Colonic mucosa (tissue), 4 donors: ENCODE data around the gene TMEM141. TPM values are rescaled to one million over a fixed set of nuclear protein-coding genes. Genes with fewer than 3 reads are reported as not detected.

Experiments used
- DNase-seq: peaks from one replicate; pipeline ENCODE4 v3.0.0-alpha.2; 2020
- H3K27ac ChIP-seq: fragments of 200-600 bp; one replicate; pipeline ENCODE4 v1.8.0; 2021
- H3K27me3 ChIP-seq: fragments of 200-600 bp; one replicate; pipeline ENCODE4 v1.8.0; 2021
- H3K36me3 ChIP-seq: fragments of 200-600 bp; one replicate; pipeline ENCODE4 v1.8.0; 2021
- H3K4me1 ChIP-seq: fragments of 200-600 bp; one replicate; pipeline ENCODE4 v1.8.0; 2021; ENCODE audit warnings: mild to moderate bottlenecking
- H3K4me3 ChIP-seq: fragments of 200-600 bp; one replicate; pipeline ENCODE4 v1.8.0; 2021
- H3K9ac ChIP-seq, 2 donors: one replicate each; pipeline ENCODE4 v1.7.0; 2013; ENCODE audit warnings: control low read depth in 2 of 2, low read depth in 2 of 2, low read length in 2 of 2
- H3K9me3 ChIP-seq: fragments of 200-600 bp; one replicate; pipeline ENCODE4 v1.8.0; 2021
- intact Hi-C: fragments of 100-400 bp; cut with DNase I; formaldehyde crosslinking; loops from one replicate; pipeline ENCODE4 v1.14.1; 2022
- total RNA-seq, 2 donors: library from RNA; stranded (reverse); fragmentation: NEBNext Ultra II Directional in 1 of 2; extraction: Animal tissue kit (Norgen Biotek cat#: 25700) in 1 of 2; gene quantifications; one replicate each; pipeline ENCODE4 v1.2.1, GENCODE V29; 2021
- TF ChIP-seq, protein P1 (sequence below): fragments of 200-600 bp; IDR thresholded peaks from one replicate; pipeline ENCODE4 v1.8.0; 2022; ENCODE audit warnings: antibody characterized with exemption, mild to moderate bottlenecking
- donor health status: healthy.
- donor health status: DM: no; HTN: no; CAD: no.
- donor health status: DM: no; HTN: no; CAD: no.

TMEM141 gene
- total RNA-seq, 2 donors from 2014 or later = 236 to 366 TPM

- Histone ChIP-seq H3K9ac (no peak overlapping the region), H3K9me3 (no peaks in the 10 kb centered on the region), H3K27me3 (no peaks in the 10 kb centered on the region), H3K4me3 (no peak overlapping the region), H3K4me1 (no peaks in the 10 kb centered on the region), H3K36me3 (peaks cover 13% of the 10 kb centered on the region), H3K27ac (no peak overlapping the region)
- TF ChIP-seq, protein P1, sequence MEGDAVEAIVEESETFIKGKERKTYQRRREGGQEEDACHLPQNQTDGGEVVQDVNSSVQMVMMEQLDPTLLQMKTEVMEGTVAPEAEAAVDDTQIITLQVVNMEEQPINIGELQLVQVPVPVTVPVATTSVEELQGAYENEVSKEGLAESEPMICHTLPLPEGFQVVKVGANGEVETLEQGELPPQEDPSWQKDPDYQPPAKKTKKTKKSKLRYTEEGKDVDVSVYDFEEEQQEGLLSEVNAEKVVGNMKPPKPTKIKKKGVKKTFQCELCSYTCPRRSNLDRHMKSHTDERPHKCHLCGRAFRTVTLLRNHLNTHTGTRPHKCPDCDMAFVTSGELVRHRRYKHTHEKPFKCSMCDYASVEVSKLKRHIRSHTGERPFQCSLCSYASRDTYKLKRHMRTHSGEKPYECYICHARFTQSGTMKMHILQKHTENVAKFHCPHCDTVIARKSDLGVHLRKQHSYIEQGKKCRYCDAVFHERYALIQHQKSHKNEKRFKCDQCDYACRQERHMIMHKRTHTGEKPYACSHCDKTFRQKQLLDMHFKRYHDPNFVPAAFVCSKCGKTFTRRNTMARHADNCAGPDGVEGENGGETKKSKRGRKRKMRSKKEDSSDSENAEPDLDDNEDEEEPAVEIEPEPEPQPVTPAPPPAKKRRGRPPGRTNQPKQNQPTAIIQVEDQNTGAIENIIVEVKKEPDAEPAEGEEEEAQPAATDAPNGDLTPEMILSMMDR = no peak
- DNase-seq = no peak
- intact Hi-C loops = no loop called here
These were observed 35.8 kb downstream of the TMEM141 start for GRCh38 chr9:136826703-136827582.

DNA sequence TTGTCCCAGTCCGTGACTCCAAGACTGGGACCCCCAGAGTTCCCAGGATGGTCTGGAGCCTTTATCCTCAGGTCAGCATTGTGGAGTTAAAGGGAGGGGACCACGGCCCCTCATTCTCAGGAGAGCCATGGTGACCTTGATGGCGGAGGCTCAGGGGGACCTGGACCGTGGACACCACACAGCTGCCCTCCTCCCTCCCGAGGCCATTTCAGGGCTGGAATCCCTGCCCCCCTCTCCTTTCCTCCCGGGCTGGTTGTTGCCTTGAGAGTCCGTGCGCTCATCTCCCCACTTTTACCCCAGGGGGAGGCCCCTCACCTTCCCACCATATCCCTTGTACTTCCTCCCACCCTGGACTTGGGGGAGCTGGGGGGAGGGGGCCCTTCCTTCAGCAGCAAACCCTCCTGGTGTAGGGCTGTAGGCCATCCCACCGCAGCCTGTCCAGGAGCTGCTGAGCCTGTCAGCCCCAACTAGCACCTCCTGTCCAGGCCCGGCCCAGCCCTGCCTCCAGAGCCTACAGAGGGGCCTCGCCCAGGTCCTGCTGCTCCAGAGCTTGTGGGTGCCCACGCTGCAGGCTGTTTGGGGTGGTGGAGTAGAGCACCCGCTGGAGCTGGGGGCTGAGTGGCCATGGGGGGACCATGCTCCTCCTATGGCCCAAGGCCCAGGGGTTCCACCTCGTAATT, 36.8 kb downstream of the TMEM141 start:
- H3K36me3 ChIP-seq = peaks cover 20% of the 10 kb centered on the region
- H3K27me3 ChIP-seq = no peaks in the 10 kb centered on the region
- intact Hi-C loops = no loop called here
- TF ChIP-seq, protein P1 = no peak
- no peak overlapping the region for H3K4me3 ChIP-seq
- no peaks in the 10 kb centered on the region for H3K4me1 ChIP-seq
- H3K9me3 ChIP-seq = no peaks in the 10 kb centered on the region
- H3K27ac ChIP-seq = no peak overlapping the region
- H3K9ac ChIP-seq = no peak overlapping the region
- DNase-seq = no peak

GRCh38 chr9:136828474-136829140, 37.5 kb downstream of the TMEM141 start:
- no peak overlapping the region for H3K9ac ChIP-seq
- H3K4me3 ChIP-seq = no peak overlapping the region
- no peak for DNase-seq
- no peaks in the 10 kb centered on the region for H3K9me3 ChIP-seq
- H3K27ac ChIP-seq = no peak overlapping the region
- no peaks in the 10 kb centered on the region for H3K27me3 ChIP-seq
- H3K36me3 ChIP-seq = peaks cover 20% of the 10 kb centered on the region
- no peaks in the 10 kb centered on the region for H3K4me1 ChIP-seq
- intact Hi-C loops = no loop called here
- TF ChIP-seq, protein P1 = no peak

DNA sequence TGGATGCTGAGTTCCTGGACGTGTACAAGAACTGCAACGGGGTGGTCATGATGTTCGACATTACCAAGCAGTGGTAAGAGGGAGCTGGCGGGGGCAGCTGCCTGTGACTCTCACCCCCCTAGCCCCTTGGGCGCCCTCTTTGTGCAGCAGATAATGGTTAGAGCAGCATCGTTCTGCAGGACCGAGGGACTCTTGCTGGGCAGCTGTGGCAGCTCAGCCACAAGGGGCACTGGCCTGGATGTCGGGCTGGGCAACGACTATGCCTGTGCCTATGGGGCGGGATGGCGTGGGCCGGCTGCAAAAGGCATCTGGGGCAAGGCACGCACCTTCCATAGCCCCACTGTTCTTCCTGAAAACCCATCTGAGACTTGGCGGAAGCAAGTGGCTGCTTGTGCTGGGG, 38.3 kb downstream of the TMEM141 start:
- intact Hi-C loops = no loop called here
- Histone ChIP-seq H3K4me1 (no peaks in the 10 kb centered on the region), H3K9me3 (no peaks in the 10 kb centered on the region), H3K9ac (no peak overlapping the region), H3K4me3 (no peak overlapping the region), H3K27me3 (no peaks in the 10 kb centered on the region), H3K27ac (no peak overlapping the region), H3K36me3 (peaks cover 20% of the 10 kb centered on the region)
- no peak for DNase-seq
- TF ChIP-seq, protein P1 = no peak
